HepG2 (cell line): ENCODE measurements around the gene SLC45A1. TPM values are rescaled to one million over a fixed set of nuclear protein-coding genes. Genes with fewer than 3 reads are reported as not detected.
A peak's percentile ranks its signal among the peaks of the same experiment; 100 is the strongest.

Experiments used
- ATAC-seq: fragments of 200-7000 bp; cut with Tn5 transposase; 3 replicates; pipeline ENCODE4 v1.9.1; 2020; ENCODE audit warnings: mild to moderate bottlenecking, moderate library complexity
- BruUV-seq: library from RNA; stranded (reverse); fragments of 400-500 nt; replicated peaks from 2 replicates; lab custom pipeline; 2021; lab: Mats Ljungman, UMichigan
- CTCF ChIA-PET: fragments of 300-600 bp; formaldehyde crosslinking; extraction: SDS; loops from one replicate; lab custom pipeline; 2021; ENCODE audit warnings: low total read pairs, inconsistent platforms, low intra/inter-chr PET ratio; lab: Yijun Ruan, JAX
- POLR2A ChIA-PET: fragments of 350-600 bp; sonication (Branson Sonifier 250); formaldehyde crosslinking; loops from one replicate; lab custom pipeline; 2020; ENCODE audit warnings: antibody characterized with exemption, inconsistent platforms; lab: Yijun Ruan, JAX
- DNase-seq: peaks from one replicate; pipeline ENCODE4 v3.0.0-alpha.2; 2015; ENCODE audit warnings: low spot score
- FAIRE-seq: peaks from 3 replicates; lab custom pipeline; 2011; peaks lifted over from hg19 to GRCh38; lab: Jason Lieb, UNC
- H2AFZ ChIP-seq: one replicate; pipeline ENCODE4 v1.6.1; 2011; ENCODE audit warnings: low read length, inconsistent platforms
- H3K27ac ChIP-seq: fragments of 300-600 bp; 3 replicates; pipeline ENCODE4 v1.8.0; 2011; ENCODE audit warnings: mixed run types, mild to moderate bottlenecking, mixed read lengths, low read length, inconsistent platforms; ENCODE audit not compliant: insufficient read depth; ENCODE audit errors: extremely low read length
- H3K27me3 ChIP-seq, 2 experiments: fragments of 200-600 bp in 1 of 2; 2 replicates in 1 of 2; 3 replicates in 1 of 2; pipeline versions ENCODE4 v1.6.0 to v1.8.0; 2011; ENCODE audit warnings: low read length in 2 of 2, mild to moderate bottlenecking in 2 of 2, moderate library complexity in 2 of 2, inconsistent platforms in 1 of 2; ENCODE audit not compliant: insufficient read depth in 2 of 2, control insufficient read depth in 1 of 2
- H3K36me3 ChIP-seq, 2 experiments: fragments of 200-600 bp in 1 of 2; replicated peaks in 1 of 2; 2 replicates in 1 of 2; 3 replicates in 1 of 2; pipeline versions ENCODE4 v1.5.1 to v1.8.0; 2011; ENCODE audit warnings: low read length in 2 of 2, inconsistent platforms in 1 of 2; ENCODE audit not compliant: insufficient read depth in 2 of 2, control insufficient read depth in 1 of 2
- H3K4me1 ChIP-seq: 2 replicates; pipeline ENCODE4 v1.5.1; 2012; ENCODE audit warnings: low read length, inconsistent platforms; ENCODE audit not compliant: insufficient read depth
- H3K4me2 ChIP-seq: 2 replicates; pipeline ENCODE4 v1.6.0; 2011; ENCODE audit warnings: low read depth, low read length, inconsistent platforms
- H3K4me3 ChIP-seq, 3 experiments: fragments of 200-600 bp in 1 of 3; sonication (generic), shearing (Covaris generic) in 1 of 3; replicated peaks in 1 of 3; 2 replicates each; pipeline ENCODE4 v1.5.1; 2011 to 2016; ENCODE audit warnings: low read length in 3 of 3, inconsistent platforms in 2 of 3, low read depth in 2 of 3, mild to moderate bottlenecking in 2 of 3, control low read depth in 1 of 3, mixed read lengths in 1 of 3; ENCODE audit not compliant: insufficient read depth in 1 of 3
- H3K79me2 ChIP-seq: one replicate; pipeline ENCODE4 v1.6.1; 2011; ENCODE audit warnings: low read length, inconsistent platforms; ENCODE audit not compliant: insufficient read depth
- H3K9ac ChIP-seq: 2 replicates; pipeline ENCODE4 v1.6.0; 2011; ENCODE audit warnings: mild to moderate bottlenecking, low read depth, low read length, inconsistent platforms; ENCODE audit not compliant: insufficient read depth
- H3K9me3 ChIP-seq: 2 replicates; pipeline ENCODE4 v1.5.1; 2012; ENCODE audit warnings: mild to moderate bottlenecking, low read length
- H4K20me1 ChIP-seq: 2 replicates; pipeline ENCODE4 v1.6.0; 2011; ENCODE audit warnings: inconsistent platforms, mild to moderate bottlenecking, low read length, moderate library complexity; ENCODE audit not compliant: insufficient read depth
- FOXA1 ChIP-seq, 2 experiments: fragments of 450-650 bp in 1 of 2; sonication (generic) in 1 of 2; formaldehyde crosslinking in 1 of 2; IDR thresholded peaks; 2 replicates each; pipeline versions ENCODE4 v1.4.0 to v1.6.1; 2016 to 2020; ENCODE audit warnings: missing genetic modification reagents in 1 of 2
- KAT8 ChIP-seq: IDR thresholded peaks from 2 replicates; pipeline ENCODE4 v1.6.1; 2016; ENCODE audit warnings: missing genetic modification reagents, missing compliant biosample characterization
- KLF15 ChIP-seq: sonication (generic); formaldehyde crosslinking; IDR thresholded peaks from 2 replicates; pipeline ENCODE4 v1.8.1; 2023; ENCODE audit warnings: borderline replicate concordance, mild to moderate bottlenecking, inconsistent platforms, missing genetic modification reagents, mixed read lengths
- MNT ChIP-seq: fragments of 450-650 bp; IDR thresholded peaks from 2 replicates; pipeline ENCODE4 v1.6.1; 2016
- POLR2A ChIP-seq, 2 experiments: IDR thresholded peaks; 2 replicates each; pipeline ENCODE4 v1.6.1; 2011; ENCODE audit warnings: low read depth in 2 of 2, low read length in 2 of 2, mild to moderate bottlenecking in 1 of 2, moderate library complexity in 1 of 2; ENCODE audit not compliant: insufficient read depth in 1 of 2
- ZNF207 ChIP-seq: fragments of 450-650 bp; IDR thresholded peaks from 2 replicates; pipeline ENCODE4 v1.6.1; 2016; ENCODE audit warnings: antibody characterized with exemption, borderline replicate concordance
- ZNF282 ChIP-seq: fragments of 450-650 bp; IDR thresholded peaks from 2 replicates; pipeline ENCODE4 v1.6.1; 2018; ENCODE audit not compliant: partially characterized antibody
- ZNF646 ChIP-seq: sonication (generic); formaldehyde crosslinking; IDR thresholded peaks from 2 replicates; pipeline ENCODE4 v1.9.0; 2021; ENCODE audit warnings: mild to moderate bottlenecking, missing genetic modification reagents
- WGBS: methylation state at CpG from one replicate; pipeline ENCODE4 v1.1.6; 2017; ENCODE audit warnings: low lambda C conversion rate; 5-methylcytosine and 5-hydroxymethylcytosine counted together
- in situ Hi-C: cut with HindIII; loops from 2 replicates; pipeline ENCODE4 v1.10.0; 2017; ENCODE audit warnings: low pct_unique_long_range_greater_than_20kb; ENCODE audit not compliant: extremely low pct_ligation_motif_present
- intact Hi-C: fragments of 100-400 bp; cut with micrococcal nuclease; formaldehyde crosslinking; loops from one replicate; pipeline ENCODE4 v1.10.0; 2022; ENCODE audit not compliant: unreplicated experiment
- polyA plus RNA-seq, 8 experiments: library from polyadenylated mRNA; depleted of rRNA in 3 of 8; stranded (reverse) in 7 of 8; unstranded in 1 of 8; fragments of >200 nt; fragmentation: Illumina TruSeq in 4 of 8; extraction: Trizol in 4 of 8; gene quantifications; 2 replicates each; pipeline versions ENCODE4 v1.2.1 to v1.2.3, GENCODE V29; 2011 to 2016; ENCODE audit warnings: low read depth in 4 of 8, missing spikeins in 1 of 8, mixed read lengths in 1 of 8; ENCODE audit not compliant: insufficient read depth in 1 of 8
- total RNA-seq, 5 experiments: library from RNA; depleted of rRNA; stranded (reverse); fragments of >200 nt; fragmentation: Illumina TruSeq; extraction: Trizol; gene quantifications; 2 replicates each; pipeline ENCODE4 v1.2.3, GENCODE V29; 2016; ENCODE audit warnings: low read depth in 1 of 5

Gene SLC45A1
- total and polyA plus RNA-seq, 2 of the 13 experiments (the other 11 are each of a cell fraction or from before 2014, with no cell fraction given): not detected

GRCh38 chr1:8276932-8277331 lies 41.0 kb upstream of the SLC45A1 start:
- FAIRE-seq (peak; percentile 86), DNase-seq (no peak), ATAC-seq (no peak)
- Histone ChIP-seq H3K9ac (no peak overlapping the region), H4K20me1 (no peaks in the 10 kb centered on the region), H3K4me2 (no peak overlapping the region), H3K4me1 (peaks cover 43% of the 10 kb centered on the region), H3K79me2 (no peaks in the 10 kb centered on the region), H3K36me3 (no peaks in the 10 kb centered on the region), H3K4me3 (no peak overlapping the region), H2AFZ (no peak overlapping the region), H3K9me3 (no peaks in the 10 kb centered on the region), H3K27me3 (no peaks in the 10 kb centered on the region), H3K27ac (no peak overlapping the region)
- WGBS: 78% methylated on average over 4 of the region's 4 CpGs
- in situ Hi-C loops (no loop called here), intact Hi-C loops (no loop called here)
- CTCF ChIA-PET: no interaction called here
- no TSS peak for BruUV-seq
- POLR2A ChIA-PET: no interaction called here
- TF ChIP-seq FOXA1 (IDR thresholded peaks at IDR 0.05) (no peak), FOXA1 (CRISPR knock-in tag; IDR thresholded peaks at IDR 0.05) (no peak), ZNF282 (peak; percentile 52), KAT8 (CRISPR knock-in tag) (no peak), ZNF207 (peak; percentile 83; the same call in 1 of the 2 replicates), ZNF646 (CRISPR knock-in tag) (peak; percentile 97), POLR2A (IDR thresholded peaks at IDR 0.05; ENCODE audit: insufficient read depth in 1 of 2, low read depth in 2 of 2, low read length in 2 of 2) (no peak), KLF15 (CRISPR knock-in tag) (no peak), MNT (peak; percentile 82)
